Ascending aorta (tissue), 2 donors: ENCODE data around the gene EDN3. TPM values are rescaled to one million over a fixed set of nuclear protein-coding genes. Genes with fewer than 3 reads are reported as not detected.

Source experiments
- DNase-seq, 2 donors: peaks; one replicate each; pipeline ENCODE4 v3.0.0-alpha.2; 2019; ENCODE audit warnings: low spot score in 2 of 2
- H3K27ac ChIP-seq, 2 donors: fragments of 200-600 bp; sonication (generic); one replicate each; pipeline ENCODE4 v1.5.1; 2016 to 2017; ENCODE audit warnings: mild to moderate bottlenecking in 1 of 2
- H3K27me3 ChIP-seq: fragments of 200-600 bp; sonication (generic); one replicate; pipeline ENCODE4 v1.5.1; 2017
- H3K36me3 ChIP-seq, 2 donors: fragments of 200-600 bp; sonication (generic); one replicate each; pipeline ENCODE4 v1.5.1; 2016
- H3K4me1 ChIP-seq, 2 donors: fragments of 200-600 bp; sonication (generic); one replicate each; pipeline ENCODE4 v1.5.1; 2016 to 2017; ENCODE audit warnings: mild to moderate bottlenecking in 1 of 2
- H3K4me3 ChIP-seq, 2 donors: fragments of 200-600 bp; sonication (generic); one replicate each; pipeline ENCODE4 v1.5.1; 2016 to 2017; ENCODE audit warnings: mild to moderate bottlenecking in 1 of 2
- H3K9me3 ChIP-seq, 2 donors: fragments of 200-600 bp; sonication (generic); one replicate each; pipeline ENCODE4 v1.5.1; 2016
- CTCF ChIP-seq, 3 experiments: fragments of 200-600 bp in 2 of 3; fragments of 450-650 bp in 1 of 3; sonication (generic) in 2 of 3; IDR thresholded peaks; one replicate each; pipeline ENCODE4 v1.5.1; 2016 to 2019; ENCODE audit warnings: antibody characterized with exemption in 3 of 3, mild to moderate bottlenecking in 1 of 3, moderate library complexity in 1 of 3
- intact Hi-C: fragments of 100-400 bp; cut with DNase I; formaldehyde crosslinking; loops from one replicate; pipeline ENCODE4 v1.15.1; 2023
- total RNA-seq: library from RNA; depleted of rRNA; stranded (reverse); fragments of >200 nt; gene quantifications from one replicate; pipeline ENCODE4 v1.1.0, GENCODE V29; 2016

Gene EDN3
- total RNA-seq, 1 donor from 2014 or later, result not detected

- Histone ChIP-seq H3K27me3 (no peaks in the 10 kb centered on the region), H3K36me3 (no peaks in the 10 kb centered on the region), H3K9me3 (no peaks in the 10 kb centered on the region), H3K4me1 (no peaks in the 10 kb centered on the region), H3K4me3 (no peak overlapping the region), H3K27ac (no peak overlapping the region)
- intact Hi-C loops, result no loop called here
- no peak for DNase-seq
- no peak for TF ChIP-seq CTCF (IDR thresholded peaks at IDR 0.05)
Observed at GRCh38 chr20:59307270-59307669, 6.9 kb downstream of the EDN3 start.

DNA sequence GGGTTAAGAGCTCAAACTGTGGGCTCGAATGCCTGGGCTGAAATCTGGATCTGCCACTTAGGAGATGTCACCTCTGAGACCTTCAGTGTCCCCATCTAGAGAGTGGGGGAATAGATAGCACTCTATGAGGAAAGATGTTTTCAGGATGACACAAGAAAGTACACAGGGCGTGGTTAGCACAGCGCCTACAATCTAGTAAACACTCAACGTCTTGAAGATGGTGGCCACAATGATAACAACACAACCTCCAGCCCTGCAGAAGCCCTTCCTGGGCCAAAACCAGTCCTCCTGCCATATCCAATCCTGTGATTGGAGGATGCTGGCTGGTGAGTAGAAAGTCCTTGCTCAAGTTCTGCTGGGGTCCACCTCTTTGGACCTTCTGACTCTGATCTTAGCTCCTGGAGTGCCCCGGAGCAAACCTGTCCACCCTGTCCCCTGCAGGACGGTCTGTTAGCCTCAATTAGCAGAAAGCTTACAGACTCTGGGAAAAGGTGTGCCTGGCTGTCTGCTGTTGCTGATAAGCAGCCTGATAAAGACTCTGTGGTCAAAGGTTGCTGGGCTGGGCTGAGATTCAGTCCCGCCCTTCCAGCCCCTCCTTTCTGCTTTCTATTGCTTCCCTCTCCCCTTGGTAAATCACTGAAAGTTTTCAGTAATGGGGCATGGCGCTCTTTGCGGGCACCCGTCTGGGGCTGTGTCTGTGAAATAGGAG, 8.2 kb downstream of the EDN3 start:
- intact Hi-C loops, result no loop called here
- TF ChIP-seq CTCF (IDR thresholded peaks at IDR 0.05), result no peak
- no peaks in the 10 kb centered on the region for H3K4me1 ChIP-seq
- H3K36me3 ChIP-seq, result no peaks in the 10 kb centered on the region
- H3K9me3 ChIP-seq, result no peaks in the 10 kb centered on the region
- no peak overlapping the region for H3K4me3 ChIP-seq
- no peak for DNase-seq
- no peaks in the 10 kb centered on the region for H3K27me3 ChIP-seq
- no peak overlapping the region for H3K27ac ChIP-seq

- H3K4me1 ChIP-seq, result no peaks in the 10 kb centered on the region
- no peak overlapping the region for H3K4me3 ChIP-seq
- intact Hi-C loops, result no loop called here
- no peaks in the 10 kb centered on the region for H3K36me3 ChIP-seq
- H3K27ac ChIP-seq, result no peak overlapping the region
- H3K9me3 ChIP-seq, result no peaks in the 10 kb centered on the region
- H3K27me3 ChIP-seq, result no peaks in the 10 kb centered on the region
- TF ChIP-seq CTCF (IDR thresholded peaks at IDR 0.05), result no peak
- no peak for DNase-seq
Observed at GRCh38 chr20:59309218-59309617, 8.8 kb downstream of the EDN3 start.

DNA sequence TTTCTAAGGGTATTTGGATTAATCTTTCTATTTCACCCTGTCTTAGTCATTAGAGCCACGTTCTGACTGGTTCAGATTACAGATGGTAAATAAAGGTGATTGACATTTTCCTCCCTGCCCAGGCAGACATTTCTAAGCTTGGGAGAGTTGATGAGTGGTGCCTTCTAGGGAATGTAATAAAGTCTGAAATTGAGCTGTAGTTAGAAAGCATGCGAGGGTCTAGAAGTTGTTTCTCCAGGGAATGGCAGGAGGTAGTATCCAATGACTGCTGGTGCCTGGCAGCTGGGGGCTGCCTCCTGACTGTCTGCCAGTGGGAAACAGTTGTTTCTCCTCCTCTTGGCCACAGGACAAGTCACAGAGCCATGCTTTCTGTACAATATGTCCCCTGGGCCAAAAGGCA, 14.6 kb downstream of the EDN3 start:
- intact Hi-C loops, result no loop called here
- Histone ChIP-seq H3K4me1 (no peaks in the 10 kb centered on the region), H3K36me3 (no peaks in the 10 kb centered on the region), H3K4me3 (no peak overlapping the region), H3K27me3 (no peaks in the 10 kb centered on the region), H3K9me3 (no peaks in the 10 kb centered on the region), H3K27ac (no peak overlapping the region)
- DNase-seq, result no peak
- TF ChIP-seq CTCF (IDR thresholded peaks at IDR 0.05), result no peak

- Histone ChIP-seq H3K27ac (no peak overlapping the region), H3K4me3 (no peak overlapping the region), H3K27me3 (no peaks in the 10 kb centered on the region), H3K4me1 (no peaks in the 10 kb centered on the region), H3K9me3 (no peaks in the 10 kb centered on the region), H3K36me3 (no peaks in the 10 kb centered on the region)
- intact Hi-C loops, result no loop called here
- no peak for TF ChIP-seq CTCF (IDR thresholded peaks at IDR 0.05)
- DNase-seq, result no peak
Observed at GRCh38 chr20:59316911-59317731, 16.7 kb downstream of the EDN3 start.
